GM19099 (cell line): ENCODE data around the gene H2BK1.

Experiments
- POLR2A ChIP-seq: IDR thresholded peaks from 3 replicates; pipeline ENCODE4 v1.6.1; 2011; ENCODE audit warnings: low read depth; ENCODE audit not compliant: insufficient read length; ENCODE audit errors: extremely low read depth

H2BK1 gene

DNA sequence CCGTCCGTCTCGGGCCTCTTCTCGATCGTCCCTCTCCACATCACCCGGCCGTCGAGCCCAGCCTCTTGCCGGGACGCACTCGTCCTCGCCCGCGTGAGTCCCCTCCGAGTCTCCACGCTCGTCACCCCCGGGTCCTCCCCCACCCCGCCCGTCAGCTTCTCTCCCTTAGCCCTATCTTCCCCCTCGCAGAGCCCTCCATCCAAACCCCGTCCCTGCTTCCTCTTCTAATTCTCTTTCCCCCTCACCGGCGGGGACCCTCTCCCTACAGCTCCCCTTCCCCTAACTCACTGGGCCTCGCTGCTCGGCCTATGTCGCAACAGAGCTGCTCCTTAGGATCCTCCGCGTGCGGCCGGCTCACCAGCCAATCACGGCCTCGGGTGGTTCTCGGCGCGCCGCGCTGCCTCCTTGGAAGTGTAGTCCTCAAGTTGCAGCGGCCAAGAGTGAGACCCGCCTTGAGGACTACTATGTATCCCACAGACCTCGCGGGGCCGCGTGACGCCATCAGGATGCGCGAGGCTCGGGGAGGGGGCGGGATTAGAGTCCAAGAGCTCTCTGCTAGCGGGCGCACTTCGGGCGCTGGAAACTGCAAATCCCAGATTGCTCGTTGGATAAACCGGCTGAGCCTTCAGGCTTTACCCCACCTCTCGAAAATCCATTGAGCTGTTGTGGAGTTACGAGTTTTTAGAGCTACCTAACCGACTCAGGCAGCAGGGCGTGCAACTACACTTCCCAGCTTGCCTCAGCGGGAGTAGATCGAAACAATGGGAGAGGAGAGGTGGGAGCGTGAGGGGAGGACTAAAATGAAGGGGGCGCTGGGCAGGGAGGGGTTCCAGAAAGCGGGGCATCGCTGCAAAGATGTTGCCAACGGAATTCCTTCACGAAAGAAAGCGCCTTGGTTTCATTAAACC lies 16.8 kb upstream of the H2BK1 start, which contains the start of gene ABCF2:
TSS of gene ABCF2 (minus strand) at position 331 of the 908 bp plus-strand sequence. CDS start 747 bp downstream, outside the sequence.
- peak; percentile 67 for TF ChIP-seq POLR2A

DNA sequence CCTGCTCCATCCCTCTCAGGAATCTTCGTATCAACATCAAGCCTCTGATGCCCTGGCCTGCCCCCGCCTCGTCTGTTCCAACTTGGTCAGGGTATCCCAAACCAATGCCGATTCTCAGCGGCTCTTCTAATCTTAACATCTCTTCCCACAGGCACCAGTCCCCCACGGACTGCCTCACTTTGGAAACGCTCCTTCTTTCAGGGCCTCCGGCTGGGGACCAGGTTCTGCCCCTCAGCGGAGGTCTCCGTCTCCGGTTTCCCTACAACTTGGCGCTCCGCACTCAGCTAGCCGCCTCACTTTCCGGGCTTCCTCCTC lies 16.2 kb upstream of the H2BK1 start:
- TF ChIP-seq POLR2A, result no peak

GRCh38 chr7:151225948-151226510 lies 15.7 kb upstream of the H2BK1 start:
- TF ChIP-seq POLR2A, result no peak

- no peak for TF ChIP-seq POLR2A
Measured at GRCh38 chr7:151223728-151224127, 13.4 kb upstream of the H2BK1 start.

DNA sequence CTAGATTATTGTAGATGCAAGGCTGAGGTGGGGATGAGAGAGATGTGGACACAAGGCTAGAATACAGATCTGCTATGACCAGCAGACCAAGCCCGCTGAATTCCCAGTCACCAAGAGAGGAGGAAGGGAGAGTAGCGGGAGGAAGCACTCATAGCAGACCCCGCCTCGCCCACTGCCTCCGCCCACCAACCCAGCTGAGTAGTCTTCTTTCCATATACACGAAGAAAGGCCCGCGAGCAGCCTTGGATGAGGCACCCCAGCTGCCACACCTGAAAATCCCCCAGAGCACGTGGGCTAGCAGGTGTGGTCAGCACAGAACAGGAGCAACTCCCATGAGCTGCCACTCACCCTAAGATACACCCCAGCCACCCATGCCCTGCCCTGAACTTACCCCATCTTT lies 7.9 kb upstream of the H2BK1 start:
- TF ChIP-seq POLR2A, result no peak

DNA sequence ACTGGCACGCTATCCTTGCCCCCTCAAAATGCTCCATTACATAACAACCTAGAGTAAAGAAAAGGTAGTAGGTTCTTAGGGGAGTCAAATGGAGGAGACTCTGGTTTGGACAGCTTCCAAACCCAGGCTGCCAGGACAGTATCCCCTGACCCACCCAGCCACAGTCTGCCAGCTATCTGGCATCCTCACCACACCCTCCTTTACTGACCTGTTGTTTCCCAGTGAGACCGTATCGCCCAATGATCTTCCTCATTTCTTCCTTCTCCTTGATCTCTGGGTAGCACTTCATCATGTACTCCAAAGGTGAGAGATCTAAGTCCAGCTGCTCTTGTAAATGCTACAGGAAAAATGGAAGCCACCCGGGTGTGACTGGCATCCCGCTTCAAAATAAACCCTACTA lies 5.1 kb upstream of the H2BK1 start:
- TF ChIP-seq POLR2A, result no peak

DNA sequence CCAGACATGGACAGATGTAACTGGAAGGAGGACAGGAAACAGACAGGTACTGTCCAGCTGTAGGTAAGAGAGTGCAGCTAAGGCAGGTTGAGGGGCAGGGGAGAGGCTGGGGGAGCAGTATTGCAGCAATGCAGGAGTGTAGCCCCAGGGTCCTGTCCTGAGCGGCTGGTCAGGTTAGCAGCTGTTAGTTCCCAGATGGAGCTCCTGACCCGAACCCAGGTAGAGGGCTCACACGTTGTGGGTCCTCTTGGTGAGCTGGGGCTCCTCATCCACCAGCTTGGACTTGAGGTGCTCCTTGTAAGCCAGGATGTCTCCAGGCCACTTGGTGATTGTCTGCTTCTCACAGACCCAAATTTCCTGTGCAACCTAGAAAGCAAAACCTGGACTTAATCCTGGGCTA lies 3.5 kb upstream of the H2BK1 start:
- TF ChIP-seq POLR2A, result no peak

DNA sequence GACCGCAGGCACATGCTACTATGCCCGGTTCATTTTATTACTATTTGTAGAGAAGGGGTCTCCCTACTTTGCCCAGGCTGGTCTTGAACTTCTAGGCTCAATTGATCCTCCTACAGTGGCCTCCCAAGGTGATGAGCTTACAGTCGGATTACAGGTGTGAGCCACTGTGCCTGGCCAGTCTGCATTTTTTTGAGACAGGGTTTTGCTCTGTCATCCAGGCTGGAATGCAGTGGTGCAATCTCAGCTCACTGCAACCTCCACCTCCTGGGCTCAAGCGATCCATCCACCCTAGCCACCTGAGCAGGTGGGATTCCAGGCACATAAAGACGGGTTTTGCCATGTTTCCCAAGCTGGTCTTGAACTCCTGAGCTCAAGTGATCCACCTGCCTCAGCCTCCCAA lies 2.3 kb upstream of the H2BK1 start:
- TF ChIP-seq POLR2A, result no peak

GRCh38 chr7:151211155-151211772 lies 976 bp upstream of the H2BK1 start:
- no peak for TF ChIP-seq POLR2A

DNA sequence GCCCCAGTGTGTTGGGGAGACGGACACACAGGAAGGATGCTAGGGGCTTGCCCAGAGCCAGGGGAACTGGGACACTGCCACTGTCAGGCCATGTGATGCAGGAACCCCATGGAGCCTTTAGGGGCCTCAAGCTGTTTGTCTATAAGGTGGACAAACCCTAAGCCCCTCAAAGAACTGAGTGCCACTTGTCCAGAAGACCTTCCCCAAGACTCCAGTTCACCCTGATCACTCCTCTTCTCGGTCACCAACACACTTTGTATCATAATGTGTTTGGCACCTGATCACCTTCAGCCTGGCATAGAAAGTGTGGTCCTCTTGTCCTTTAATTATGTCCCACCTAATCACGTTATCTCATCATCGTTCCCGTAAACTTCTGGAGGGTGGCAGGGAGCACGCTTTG lies 700 bp downstream of the H2BK1 start:
- no peak for TF ChIP-seq POLR2A

DNA sequence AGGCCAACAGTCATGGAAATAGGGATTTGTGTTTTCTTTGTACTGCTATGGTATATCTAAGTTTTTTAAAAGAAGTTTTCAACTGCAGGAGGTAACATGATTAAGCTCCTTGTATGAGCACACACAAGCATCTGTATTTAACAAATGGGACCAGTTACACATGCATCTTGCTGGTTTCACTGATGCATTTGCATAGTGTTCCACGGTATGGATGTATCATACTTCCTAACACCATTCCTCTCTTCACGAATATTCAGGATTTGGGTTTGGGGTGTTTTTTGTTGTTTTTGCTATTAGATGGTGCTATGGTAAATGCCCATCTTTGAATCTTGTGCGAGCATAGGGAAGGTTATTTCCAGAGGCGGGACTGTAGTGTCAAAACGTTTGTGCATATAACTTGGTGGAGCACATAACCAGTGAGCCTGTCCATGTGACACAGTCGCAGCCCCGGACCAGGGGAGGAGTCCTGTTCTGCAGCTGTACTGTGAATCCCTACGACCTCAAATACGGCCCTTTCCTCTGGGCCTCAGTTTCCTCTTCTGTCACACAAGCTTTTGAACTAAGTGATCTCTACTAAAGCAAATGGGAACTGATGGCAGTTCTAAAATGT lies 1.9 kb downstream of the H2BK1 start:
- no peak for TF ChIP-seq POLR2A

GRCh38 chr7:151207804-151208203 lies 2.5 kb downstream of the H2BK1 start:
- no peak for TF ChIP-seq POLR2A

DNA sequence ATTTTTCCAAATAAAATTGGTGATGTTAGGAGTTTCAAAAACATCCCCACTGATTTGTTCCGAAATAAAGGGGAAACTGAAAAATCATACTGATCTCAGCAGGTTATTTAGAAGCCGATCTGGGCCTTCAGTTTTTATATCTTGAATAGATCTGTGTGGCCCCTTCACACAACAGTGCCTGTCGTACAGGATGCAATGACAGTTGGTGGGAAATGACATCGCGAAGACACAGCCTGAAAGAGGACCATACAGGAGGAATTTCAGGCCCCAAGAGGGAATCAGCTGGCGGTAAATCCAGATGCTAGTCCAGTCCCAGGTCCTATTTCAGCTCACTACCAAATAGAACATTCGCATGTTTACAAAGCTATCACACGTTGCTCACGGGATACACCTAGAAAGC lies 3.0 kb downstream of the H2BK1 start:
- TF ChIP-seq POLR2A, result no peak

DNA sequence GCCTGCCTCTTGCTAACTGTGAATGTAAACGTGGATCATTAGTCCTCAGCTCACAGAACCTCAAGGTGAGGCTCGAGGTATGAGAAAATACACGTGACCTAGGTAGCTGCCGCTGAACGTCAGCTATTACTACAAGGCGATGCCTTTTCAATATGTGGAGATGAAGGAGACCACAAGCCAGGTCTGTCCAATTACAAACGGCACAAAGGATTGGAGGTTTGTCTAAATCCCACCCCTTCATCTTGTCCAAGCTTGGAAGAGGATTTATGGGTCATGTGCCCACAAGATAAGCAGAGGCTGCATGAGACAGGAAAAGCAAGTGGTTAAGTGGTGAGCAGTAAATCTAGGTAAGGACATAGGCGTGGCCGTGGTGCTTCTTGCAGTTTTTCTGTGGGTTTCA lies 3.4 kb downstream of the H2BK1 start:
- TF ChIP-seq POLR2A, result no peak

DNA sequence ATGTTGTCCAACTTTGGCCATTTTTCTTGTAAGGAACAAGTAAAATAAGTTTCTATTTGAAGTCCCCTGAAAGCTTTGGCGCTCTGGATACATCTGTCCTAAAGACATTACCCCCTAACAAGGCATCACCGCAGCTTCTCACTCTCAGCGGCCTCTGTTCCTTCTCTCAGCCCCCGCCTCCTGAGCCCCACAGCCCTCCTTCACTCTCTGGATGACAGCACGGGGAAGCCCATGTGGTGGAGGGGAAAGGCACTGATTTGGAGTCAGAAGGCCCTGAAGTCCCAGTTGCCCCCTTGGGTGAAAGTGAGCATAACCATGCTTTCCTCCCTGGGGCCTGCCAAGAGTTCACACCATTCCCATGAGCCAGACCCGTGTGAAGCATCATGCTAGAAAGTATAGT lies 4.6 kb downstream of the H2BK1 start:
- TF ChIP-seq POLR2A, result no peak
